Stimulated activated naive CD8-positive, alpha-beta T cell treated with anti-CD3 and anti-CD28 coated beads, Interleukin-15, Interleukin-2, amounts not matched to agents 100 U/mL and 50 U/mL, for 24 hours (primary cell): ENCODE measurements around the gene TRIM39.
A peak's percentile ranks its signal among the peaks of the same experiment; 100 is the strongest.
"Not testable (repeated sequence)": the region's sequence is repeated elsewhere in the genome, so short reads cannot be mapped to it uniquely, and the experiment has no call there.

Source experiments
- ATAC-seq: fragments of 150-1000 bp; cut with Tn5 transposase; one replicate; pipeline ENCODE4 v1.10.0; 2021
- DNase-seq: peaks from one replicate; pipeline ENCODE4 v3.0.0; 2021

TRIM39 gene

GRCh38 chr6:30363459-30363858, 36.7 kb downstream of the TRIM39 start:
- ATAC-seq (no peak), DNase-seq (no peak)

GRCh38 chr6:30364591-30364990, 37.9 kb downstream of the TRIM39 start:
- ATAC-seq: no peak
- no peak for DNase-seq

GRCh38 chr6:30369280-30369679, 42.6 kb downstream of the TRIM39 start:
- not testable (repeated sequence) for ATAC-seq, DNase-seq

- DNase-seq: no peak
- no peak for ATAC-seq
These were observed 51.7 kb downstream of the TRIM39 start for GRCh38 chr6:30378290-30378937.

GRCh38 chr6:30380464-30380863, 53.7 kb downstream of the TRIM39 start:
- DNase-seq: no peak
- ATAC-seq: no peak

- DNase-seq: no peak
- ATAC-seq: no peak
These were observed 59.4 kb downstream of the TRIM39 start for GRCh38 chr6:30386166-30386565.

- DNase-seq (no peak), ATAC-seq (peak; percentile 57)
These were observed 64.5 kb downstream of the TRIM39 start for GRCh38 chr6:30391240-30391639.
